ENCODE measurements around the gene MLC1. TPM values are rescaled to one million over a fixed set of nuclear protein-coding genes. Genes with fewer than 3 reads are reported as not detected.

MLC1 gene
- total and polyA plus RNA-seq, 2 of the 4 experiments (the other 2 are of a cell fraction), result 0.10 TPM; not detected in 1

DNA sequence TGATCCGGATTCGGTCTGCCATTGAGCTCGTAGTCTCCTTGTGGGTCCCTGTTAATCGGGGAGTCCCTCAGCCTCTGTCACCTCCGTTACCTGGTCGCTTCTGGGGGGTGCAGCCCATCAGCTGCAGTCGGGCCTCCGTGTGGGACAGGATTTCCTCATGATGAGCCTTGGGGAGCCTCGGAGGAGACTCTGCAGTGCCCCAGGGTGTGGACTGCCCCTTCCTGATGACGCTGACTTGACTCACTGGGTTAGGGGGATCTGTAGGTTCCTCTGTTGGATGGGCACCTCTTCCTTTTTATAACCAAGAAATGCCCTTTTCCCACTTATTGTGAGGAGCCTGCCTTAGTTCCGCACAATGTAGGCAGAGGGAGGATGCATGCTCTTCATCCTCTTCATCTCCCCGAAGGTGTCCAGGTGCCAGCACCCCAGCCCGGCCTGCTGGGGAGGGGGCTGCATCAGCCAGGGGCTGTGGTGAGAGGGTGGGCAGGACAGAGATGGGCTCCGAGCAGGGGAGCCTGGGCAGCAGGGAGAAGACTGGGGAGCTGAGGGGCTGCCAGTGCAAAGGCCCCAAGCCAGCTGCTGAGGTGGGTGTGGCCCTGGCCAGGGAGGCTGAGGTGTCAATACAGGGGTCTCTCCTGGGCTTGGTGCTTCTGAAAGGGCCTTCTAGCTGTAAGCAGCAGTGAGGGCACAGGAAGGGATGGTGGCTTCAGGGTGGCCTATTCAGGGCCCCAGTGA lies 13.6 kb downstream of the MLC1 start:
- Histone ChIP-seq H3K27me3 (ENCODE audit: control insufficient read depth, insufficient read depth, low read length) (peaks cover 3% of the 10 kb centered on the region; the same call in 1 of the 2 replicates), H3K9me1 (ENCODE audit: insufficient read depth, low read length) (no peaks in the 10 kb centered on the region), H3K23ac (ENCODE audit: low read depth, low read length) (no peak overlapping the region), H3K14ac (replicated peaks; ENCODE audit: low read depth, low read length) (no peak overlapping the region), H3K4me2 (ENCODE audit: low read depth, low read length) (no peak overlapping the region), H2BK120ac (ENCODE audit: low read depth, low read length) (no peak overlapping the region), H2BK5ac (ENCODE audit: low read depth, low read length, poor library complexity, severe bottlenecking) (no peak overlapping the region), H3K27ac (ENCODE audit: insufficient read depth, low read length) (no peak overlapping the region), H2AK9ac (replicated peaks; ENCODE audit: low read depth, low read length, poor library complexity) (no peak overlapping the region), H2AK5ac (ENCODE audit: low read depth, low read length) (no peak overlapping the region), H4K20me1 (ENCODE audit: insufficient read depth, low read length) (no peaks in the 10 kb centered on the region), H3K18ac (ENCODE audit: low read depth, low read length) (no peak overlapping the region), H4K91ac (ENCODE audit: insufficient read depth, low read depth, low read length) (no peak overlapping the region), H2AFZ (replicated peaks; ENCODE audit: low read length, poor library complexity) (no peak overlapping the region), H3K36me3 (ENCODE audit: control insufficient read depth, insufficient read depth, low read length) (no peaks in the 10 kb centered on the region), H3K79me1 (ENCODE audit: low read depth in 1 of 2, low read length in 2 of 2) (no peaks in the 10 kb centered on the region), H3K9ac (ENCODE audit: low read depth, low read length) (no peak overlapping the region), H4K8ac (ENCODE audit: low read depth in 2 of 2, low read length in 2 of 2) (no peak overlapping the region), H2BK20ac (ENCODE audit: low read depth, low read length) (no peak overlapping the region), H3K56ac (ENCODE audit: extremely low read depth, insufficient read depth, low read length) (no peak overlapping the region), H3K4me1 (ENCODE audit: control insufficient read depth, insufficient read depth, low read length) (no peaks in the 10 kb centered on the region), H4K5ac (ENCODE audit: low read depth, low read length) (no peak overlapping the region), H3K4me3 (ENCODE audit: insufficient read depth, low read depth, low read length) (no peak overlapping the region), H3K4ac (ENCODE audit: low read depth, low read length) (no peak overlapping the region), H2BK15ac (ENCODE audit: low read depth, low read length) (no peak overlapping the region), H3K9me3 (ENCODE audit: control insufficient read depth, insufficient read depth, low read length) (no peaks in the 10 kb centered on the region)
- CTCF ChIA-PET, result no interaction called here
- no peak for TF ChIP-seq RFX5 (IDR thresholded peaks at IDR 0.05; ENCODE audit: low read depth, low read length)
- TF ChIP-seq, protein P1, sequence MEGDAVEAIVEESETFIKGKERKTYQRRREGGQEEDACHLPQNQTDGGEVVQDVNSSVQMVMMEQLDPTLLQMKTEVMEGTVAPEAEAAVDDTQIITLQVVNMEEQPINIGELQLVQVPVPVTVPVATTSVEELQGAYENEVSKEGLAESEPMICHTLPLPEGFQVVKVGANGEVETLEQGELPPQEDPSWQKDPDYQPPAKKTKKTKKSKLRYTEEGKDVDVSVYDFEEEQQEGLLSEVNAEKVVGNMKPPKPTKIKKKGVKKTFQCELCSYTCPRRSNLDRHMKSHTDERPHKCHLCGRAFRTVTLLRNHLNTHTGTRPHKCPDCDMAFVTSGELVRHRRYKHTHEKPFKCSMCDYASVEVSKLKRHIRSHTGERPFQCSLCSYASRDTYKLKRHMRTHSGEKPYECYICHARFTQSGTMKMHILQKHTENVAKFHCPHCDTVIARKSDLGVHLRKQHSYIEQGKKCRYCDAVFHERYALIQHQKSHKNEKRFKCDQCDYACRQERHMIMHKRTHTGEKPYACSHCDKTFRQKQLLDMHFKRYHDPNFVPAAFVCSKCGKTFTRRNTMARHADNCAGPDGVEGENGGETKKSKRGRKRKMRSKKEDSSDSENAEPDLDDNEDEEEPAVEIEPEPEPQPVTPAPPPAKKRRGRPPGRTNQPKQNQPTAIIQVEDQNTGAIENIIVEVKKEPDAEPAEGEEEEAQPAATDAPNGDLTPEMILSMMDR (conservative IDR thresholded peaks at IDR 0.05; ENCODE audit: low read depth, low read length), result no peak
- no peak for TF ChIP-seq POLR2A (IDR thresholded peaks at IDR 0.05; ENCODE audit: low read depth, low read length)
- no peak for TF ChIP-seq RCOR1 (IDR thresholded peaks at IDR 0.05; ENCODE audit: insufficient replicate concordance, low read length)
- TF ChIP-seq, protein P2, sequence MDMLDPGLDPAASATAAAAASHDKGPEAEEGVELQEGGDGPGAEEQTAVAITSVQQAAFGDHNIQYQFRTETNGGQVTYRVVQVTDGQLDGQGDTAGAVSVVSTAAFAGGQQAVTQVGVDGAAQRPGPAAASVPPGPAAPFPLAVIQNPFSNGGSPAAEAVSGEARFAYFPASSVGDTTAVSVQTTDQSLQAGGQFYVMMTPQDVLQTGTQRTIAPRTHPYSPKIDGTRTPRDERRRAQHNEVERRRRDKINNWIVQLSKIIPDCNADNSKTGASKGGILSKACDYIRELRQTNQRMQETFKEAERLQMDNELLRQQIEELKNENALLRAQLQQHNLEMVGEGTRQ (IDR thresholded peaks at IDR 0.05; ENCODE audit: low read depth, low read length), result no peak
- intact Hi-C loops (cut with micrococcal nuclease), result no loop called here
- DNase-seq (no peak), ATAC-seq (ENCODE audit: low read depth) (no peak)
- WGBS, 2 experiments (ENCODE audit: extremely low coverage in 2 of 2, insufficient read length in 1 of 2), result 88% methylated on average over 3 of the region's 14 CpGs; no CpG with 5 or more reads in 1 of the 2 experiments
- in situ Hi-C loops (cut with MboI; ENCODE audit: low sequenced_read_pairs), result no loop called here
- POLR2A ChIA-PET (ENCODE audit: unreplicated experiment), result no interaction called here
- no TSS peak for BruUV-seq (replicated peaks)
- dilution Hi-C loops (cut with HindIII; ENCODE audit: low sequenced_read_pairs, unreplicated experiment), result no loop called here
